Keratinocyte (primary cell): ENCODE measurements around the gene SLC37A1. TPM values are rescaled to one million over a fixed set of nuclear protein-coding genes. Genes with fewer than 3 reads are reported as not detected.
A peak's percentile ranks its signal among the peaks of the same experiment; 100 is the strongest.

ENCODE experiments used
- DNase-seq: peaks from one replicate; pipeline ENCODE4 v3.0.0-alpha.2; 2011; ENCODE audit warnings: low read depth, missing footprints, low spot score
- FAIRE-seq: peaks from 2 replicates; lab custom pipeline; 2011; peaks lifted over from hg19 to GRCh38; lab: Jason Lieb, UNC
- H2AFZ ChIP-seq: 2 replicates; pipeline ENCODE4 v1.6.0; 2012; ENCODE audit warnings: low read length, control low read depth, inconsistent platforms; ENCODE audit not compliant: control insufficient read depth
- H3K27ac ChIP-seq: 2 replicates; pipeline ENCODE4 v1.5.1; 2011; ENCODE audit warnings: low read length; ENCODE audit not compliant: control insufficient read depth, insufficient read depth
- H3K27me3 ChIP-seq: 3 replicates; pipeline ENCODE4 v1.6.0; 2011; ENCODE audit warnings: low read length; ENCODE audit not compliant: control insufficient read depth, insufficient read depth; ENCODE audit errors: extremely low read depth
- H3K36me3 ChIP-seq, 2 experiments: 2 replicates in 1 of 2; 3 replicates in 1 of 2; pipeline ENCODE4 v1.5.1; 2011; ENCODE audit warnings: low read length in 2 of 2, mild to moderate bottlenecking in 1 of 2; ENCODE audit not compliant: control insufficient read depth in 2 of 2, insufficient read depth in 2 of 2; ENCODE audit errors: extremely low read depth in 1 of 2
- H3K4me1 ChIP-seq: 3 replicates; pipeline ENCODE4 v1.5.1; 2011; ENCODE audit warnings: low read length; ENCODE audit not compliant: control insufficient read depth, insufficient read depth; ENCODE audit errors: extremely low read depth
- H3K4me2 ChIP-seq: 3 replicates; pipeline ENCODE4 v1.6.0; 2011; ENCODE audit warnings: low read depth, low read length; ENCODE audit not compliant: control insufficient read depth, insufficient read depth; ENCODE audit errors: extremely low read depth
- H3K4me3 ChIP-seq, 3 experiments: fragments of 200-600 bp in 1 of 3; sonication (generic) in 1 of 3; 2 replicates in 2 of 3; 3 replicates in 1 of 3; pipeline ENCODE4 v1.5.1; 2011 to 2016; ENCODE audit warnings: low read length in 3 of 3, mild to moderate bottlenecking in 3 of 3, control low read depth in 2 of 3, inconsistent platforms in 1 of 3, low read depth in 1 of 3, mixed read lengths in 1 of 3, mixed run types in 1 of 3, moderate library complexity in 1 of 3; ENCODE audit not compliant: control insufficient read depth in 2 of 3, insufficient read depth in 2 of 3; ENCODE audit errors: extremely low read depth in 1 of 3
- H3K79me2 ChIP-seq: 2 replicates; pipeline ENCODE4 v1.6.0; 2012; ENCODE audit warnings: low read length; ENCODE audit not compliant: control insufficient read depth, insufficient read depth
- H3K9ac ChIP-seq: 3 replicates; pipeline ENCODE4 v1.6.0; 2011; ENCODE audit warnings: low read length; ENCODE audit not compliant: control insufficient read depth, insufficient read depth; ENCODE audit errors: extremely low read depth
- H3K9me1 ChIP-seq: 3 replicates; pipeline ENCODE4 v1.6.0; 2011; ENCODE audit warnings: low read length; ENCODE audit not compliant: control insufficient read depth, insufficient read depth; ENCODE audit errors: extremely low read depth
- H3K9me3 ChIP-seq: 2 replicates; pipeline ENCODE4 v1.5.1; 2012; ENCODE audit warnings: low read depth, low read length; ENCODE audit not compliant: control insufficient read depth
- H4K20me1 ChIP-seq: 3 replicates; pipeline ENCODE4 v1.6.0; 2011; ENCODE audit warnings: low read length; ENCODE audit not compliant: control insufficient read depth, insufficient read depth; ENCODE audit errors: extremely low read depth
- CTCF ChIP-seq, 3 experiments: IDR thresholded peaks in 1 of 3; conservative IDR thresholded peaks in 1 of 3; optimal IDR thresholded peaks in 1 of 3; 2 replicates in 2 of 3; 3 replicates in 1 of 3; pipeline versions ENCODE3 to v1.5.1; 2011; ENCODE audit warnings: low read length in 3 of 3, mild to moderate bottlenecking in 3 of 3, moderate library complexity in 2 of 3, control low read depth in 1 of 3, inconsistent platforms in 1 of 3; ENCODE audit not compliant: insufficient read depth in 2 of 3; ENCODE audit errors: extremely low read depth in 1 of 3
- EZH2 ChIP-seq: IDR thresholded peaks from one replicate; pipeline ENCODE4 v1.6.1; 2012; ENCODE audit warnings: inconsistent platforms, mild to moderate bottlenecking, low read length, moderate library complexity
- dilution Hi-C: fragments of 300-500 bp; cut with MboI; formaldehyde crosslinking; loops from one replicate; pipeline ENCODE4 v1.7.0; 2020; ENCODE audit warnings: low sequenced_read_pairs; ENCODE audit not compliant: extremely low pct_ligation_motif_present
- polyA plus RNA-seq, 5 experiments: library from polyadenylated mRNA; depleted of rRNA in 3 of 5; stranded (reverse) in 3 of 5; stranded (forward) in 1 of 5; unstranded in 1 of 5; fragments of >200 nt; gene quantifications; 1 replicate in 1 of 5; 2 replicates in 3 of 5; 3 replicates in 1 of 5; pipeline versions ENCODE4 v1.2.1 to v1.2.3, GENCODE V29; 2011 to 2012; ENCODE audit warnings: missing spikeins in 2 of 5, low read depth in 1 of 5, low replicate concordance in 1 of 5

Gene SLC37A1
- polyA plus RNA-seq, 1 donor (not counting 4 experiments of a cell fraction or from before 2014, with no cell fraction given) = 4.1 TPM

GRCh38 chr21:42524341-42525028, 10.8 kb downstream of the SLC37A1 start:
- H3K9me3 ChIP-seq = no peaks in the 10 kb centered on the region
- H3K79me2 ChIP-seq = no peaks in the 10 kb centered on the region
- H3K4me2 ChIP-seq = peak overlapping the region; percentile 4
- DNase-seq = no peak
- no peak overlapping the region for H3K27ac ChIP-seq
- no peak overlapping the region for H3K9ac ChIP-seq
- H3K36me3 ChIP-seq = peaks cover 4 to 5% of the 10 kb centered on the region in 2 experiments
- no peaks in the 10 kb centered on the region for H3K27me3 ChIP-seq
- H3K9me1 ChIP-seq = no peaks in the 10 kb centered on the region
- FAIRE-seq = no peak
- no peak overlapping the region for H2AFZ ChIP-seq
- TF ChIP-seq EZH2 (no peak), CTCF (optimal IDR thresholded peaks at IDR 0.05 in 1 of 3, IDR thresholded peaks at IDR 0.05 in 1 of 3, conservative IDR thresholded peaks at IDR 0.05 in 1 of 3; ENCODE audit: extremely low read depth in 1 of 3, insufficient read depth in 2 of 3, low read length in 3 of 3) (no peak)
- dilution Hi-C loops = no loop called here
- no peaks in the 10 kb centered on the region for H4K20me1 ChIP-seq
- H3K4me3 ChIP-seq = no peak overlapping the region
- H3K4me1 ChIP-seq = peaks cover 5% of the 10 kb centered on the region

GRCh38 chr21:42525029-42525581, 11.5 kb downstream of the SLC37A1 start:
- no peak overlapping the region for H3K4me3 ChIP-seq
- peak overlapping the region; percentile 4 for H3K4me2 ChIP-seq
- no peak for DNase-seq
- H3K4me1 ChIP-seq = peaks cover 5% of the 10 kb centered on the region
- no peaks in the 10 kb centered on the region for H4K20me1 ChIP-seq
- H3K9me1 ChIP-seq = no peaks in the 10 kb centered on the region
- no peak for TF ChIP-seq EZH2
- TF ChIP-seq CTCF (optimal IDR thresholded peaks at IDR 0.05 in 1 of 3, IDR thresholded peaks at IDR 0.05 in 1 of 3, conservative IDR thresholded peaks at IDR 0.05 in 1 of 3; ENCODE audit: extremely low read depth in 1 of 3, insufficient read depth in 2 of 3, low read length in 3 of 3) = no peak
- FAIRE-seq = no peak
- H2AFZ ChIP-seq = no peak overlapping the region
- no peaks in the 10 kb centered on the region for H3K79me2 ChIP-seq
- dilution Hi-C loops = no loop called here
- H3K9ac ChIP-seq = no peak overlapping the region
- no peak overlapping the region for H3K27ac ChIP-seq
- H3K36me3 ChIP-seq = peaks cover 4 to 5% of the 10 kb centered on the region in 2 experiments
- H3K27me3 ChIP-seq = no peaks in the 10 kb centered on the region
- H3K9me3 ChIP-seq = no peaks in the 10 kb centered on the region
